GM23338 (cell line): Measurements from ENCODE around the gene MYO1D. TPM values are rescaled to one million over a fixed set of nuclear protein-coding genes. Genes with fewer than 3 reads are reported as not detected.

Source experiments
- ATAC-seq: fragments of 200-7000 bp; cut with Tn5 transposase; 3 replicates; pipeline ENCODE4 v1.9.1; 2020
- DNase-seq: peaks from one replicate; pipeline ENCODE4 v3.0.0-alpha.2; 2015; ENCODE audit warnings: low spot score
- H2AFZ ChIP-seq: fragments of 200-600 bp; sonication (generic); 2 replicates; pipeline ENCODE4 v1.8.0; 2016; ENCODE audit warnings: antibody characterized with exemption, mild to moderate bottlenecking, moderate library complexity
- H3F3A ChIP-seq: fragments of 200-600 bp; sonication (generic); replicated peaks from 2 replicates; pipeline ENCODE4 v1.8.0; 2017; ENCODE audit warnings: antibody characterized with exemption, mixed run types, low read depth
- H3K27ac ChIP-seq: fragments of 200-600 bp; sonication (generic); 2 replicates; pipeline ENCODE4 v1.6.1; 2016; ENCODE audit warnings: low read depth
- H3K27me3 ChIP-seq: fragments of 200-600 bp; sonication (generic); 2 replicates; pipeline ENCODE4 v1.8.0; 2016; ENCODE audit warnings: mild to moderate bottlenecking, mixed run types, moderate library complexity; ENCODE audit not compliant: insufficient read depth
- H3K36me3 ChIP-seq: fragments of 200-600 bp; sonication (generic); 2 replicates; pipeline ENCODE4 v1.8.0; 2016; ENCODE audit warnings: mild to moderate bottlenecking; ENCODE audit not compliant: insufficient read depth
- H3K4me1 ChIP-seq: fragments of 200-600 bp; sonication (generic); 2 replicates; pipeline ENCODE4 v1.8.0; 2016; ENCODE audit warnings: mild to moderate bottlenecking, moderate library complexity; ENCODE audit not compliant: insufficient read depth
- H3K4me2 ChIP-seq: fragments of 200-600 bp; sonication (generic); 2 replicates; pipeline ENCODE4 v1.7.1; 2017; ENCODE audit warnings: mixed run types
- H3K4me3 ChIP-seq: fragments of 200-600 bp; sonication (generic); 2 replicates; pipeline ENCODE4 v1.6.1; 2016; ENCODE audit warnings: mixed run types
- H3K79me2 ChIP-seq: fragments of 200-600 bp; sonication (generic); replicated peaks from 2 replicates; pipeline ENCODE4 v1.8.0; 2017; ENCODE audit warnings: mild to moderate bottlenecking; ENCODE audit not compliant: insufficient read depth
- H3K9me2 ChIP-seq: fragments of 200-600 bp; sonication (generic); 2 replicates; pipeline ENCODE4 v1.8.0; 2017; ENCODE audit not compliant: insufficient read depth
- H4K20me1 ChIP-seq: fragments of 200-600 bp; sonication (generic); replicated peaks from 2 replicates; pipeline ENCODE4 v1.8.0; 2017; ENCODE audit warnings: mild to moderate bottlenecking; ENCODE audit not compliant: insufficient read depth
- H3K27ac Mint-ChIP-seq: 2 replicates; pipeline ENCODE4 v1.8.0; 2020; ENCODE audit warnings: inconsistent platforms, mild to moderate bottlenecking, moderate library complexity, mixed read lengths
- H3K27me3 Mint-ChIP-seq: 3 replicates; pipeline ENCODE4 v1.8.0; 2022; ENCODE audit warnings: low read depth, mild to moderate bottlenecking, moderate library complexity, mixed read lengths, inconsistent platforms; ENCODE audit not compliant: insufficient read depth, poor library complexity
- H3K36me3 Mint-ChIP-seq: 3 replicates; pipeline ENCODE4 v1.8.0; 2021; ENCODE audit warnings: low read depth, mild to moderate bottlenecking, inconsistent platforms, moderate library complexity, mixed read lengths
- H3K4me1 Mint-ChIP-seq: 3 replicates; pipeline ENCODE4 v1.8.0; 2020; ENCODE audit warnings: mild to moderate bottlenecking, inconsistent platforms, mixed read lengths
- H3K4me3 Mint-ChIP-seq: 3 replicates; pipeline ENCODE4 v1.8.0; 2021; ENCODE audit warnings: moderate library complexity, mild to moderate bottlenecking, inconsistent platforms, mixed read lengths
- H3K9me3 Mint-ChIP-seq: 3 replicates; pipeline ENCODE4 v1.8.0; 2020; ENCODE audit warnings: moderate library complexity, mild to moderate bottlenecking, inconsistent platforms, mixed read lengths
- CREB1 ChIP-seq: fragments of 250-450 bp; sonication (Bioruptor Pico); IDR thresholded peaks from 2 replicates; pipeline ENCODE4 v1.5.0; 2020; ENCODE audit warnings: low read depth, mild to moderate bottlenecking, moderate library complexity
- ETS1 ChIP-seq: IDR thresholded peaks from 2 replicates; pipeline ENCODE4 v1.6.1; 2016; ENCODE audit warnings: antibody characterized with exemption
- EZH2 ChIP-seq: fragments of 200-600 bp; sonication (generic); IDR thresholded peaks from one replicate; pipeline ENCODE4 v1.8.0; 2017; ENCODE audit warnings: antibody characterized with exemption, mild to moderate bottlenecking, low read depth; ENCODE audit not compliant: unreplicated experiment
- EZH2phosphoT487 ChIP-seq: fragments of 200-600 bp; sonication (generic); IDR thresholded peaks from one replicate; pipeline ENCODE4 v1.8.1; 2018; ENCODE audit warnings: antibody characterized with exemption; ENCODE audit not compliant: unreplicated experiment
- JUNB ChIP-seq: IDR thresholded peaks from one replicate; pipeline ENCODE4 v1.6.1; 2016; ENCODE audit warnings: antibody characterized with exemption; ENCODE audit not compliant: unreplicated experiment
- NANOG ChIP-seq: IDR thresholded peaks from 2 replicates; pipeline ENCODE4 v1.6.1; 2016; ENCODE audit warnings: antibody characterized with exemption, borderline replicate concordance
- POLR2AphosphoS5 ChIP-seq: IDR thresholded peaks from 2 replicates; pipeline ENCODE4 v1.6.1; 2016; ENCODE audit warnings: antibody characterized with exemption, low read depth
- REST ChIP-seq: IDR thresholded peaks from one replicate; pipeline ENCODE4 v1.6.1; 2018; ENCODE audit warnings: antibody characterized with exemption; ENCODE audit not compliant: unreplicated experiment
- STAT1 ChIP-seq: IDR thresholded peaks from one replicate; pipeline ENCODE4 v1.6.1; 2016; ENCODE audit warnings: antibody characterized with exemption; ENCODE audit not compliant: unreplicated experiment
- ZNF114 ChIP-seq: fragments of 250-450 bp; sonication (Bioruptor Pico); IDR thresholded peaks from 2 replicates; pipeline ENCODE4 v1.5.0; 2020; ENCODE audit warnings: mild to moderate bottlenecking, moderate library complexity
- ZNF331 ChIP-seq: fragments of 250-450 bp; sonication (Bioruptor Pico); IDR thresholded peaks from 2 replicates; pipeline ENCODE4 v1.5.0; 2020; ENCODE audit warnings: low read depth, mild to moderate bottlenecking, moderate library complexity
- ZNF462 ChIP-seq: fragments of 250-450 bp; sonication (Bioruptor Pico); IDR thresholded peaks from 2 replicates; pipeline ENCODE4 v1.5.0; 2020; ENCODE audit warnings: mild to moderate bottlenecking, moderate library complexity
- polyA plus RNA-seq: library from polyadenylated mRNA; unstranded; fragments of >200 nt; fragmentation: Nextera tagmentation; extraction: Ambion mirVana; gene quantifications from 2 replicates; pipeline ENCODE4 v1.2.1, GENCODE V29; 2016
- total RNA-seq: library from RNA; depleted of rRNA; stranded (reverse); fragments of >200 nt; shearing (Covaris generic); gene quantifications from 2 replicates; pipeline ENCODE4 v1.2.3, GENCODE V29; 2014
- TF ChIP-seq, protein P1 (sequence below), 2 experiments: fragments of 200-600 bp in 1 of 2; sonication (generic) in 1 of 2; conservative IDR thresholded peaks; 2 replicates each; pipeline versions ENCODE4 v1.5.1 to v1.6.1; 2016 to 2017; ENCODE audit warnings: antibody characterized with exemption in 2 of 2, low read depth in 2 of 2, mild to moderate bottlenecking in 2 of 2, moderate library complexity in 1 of 2

The MYO1D gene
- total and polyA plus RNA-seq, 2 experiments from 2014 or later, result 8.6 to 28.6 TPM

- Mint-ChIP-seq H3K4me1 (peaks cover 39% of the 10 kb centered on the region), H3K4me3 (no peak overlapping the region), H3K27me3 (peaks cover 13% of the 10 kb centered on the region), H3K9me3 (no peaks in the 10 kb centered on the region; the same call in 2 of the 3 replicates), H3K36me3 (peaks cover 10% of the 10 kb centered on the region), H3K27ac (no peak overlapping the region)
- Histone ChIP-seq H3K4me1 (peaks cover 19% of the 10 kb centered on the region; the same call in 1 of the 2 replicates), H3K4me3 (no peak overlapping the region), H3K27me3 (no peaks in the 10 kb centered on the region), H3F3A (no peaks in the 10 kb centered on the region), H3K79me2 (peaks cover 10% of the 10 kb centered on the region), H2AFZ (no peak overlapping the region), H4K20me1 (peaks cover 3% of the 10 kb centered on the region; the same call in 1 of the 2 replicates), H3K27ac (no peak overlapping the region), H3K9me2 (no peaks in the 10 kb centered on the region), H3K36me3 (no peaks in the 10 kb centered on the region), H3K4me2 (no peak overlapping the region)
- no peak for DNase-seq
- ATAC-seq, result no peak
- TF ChIP-seq ZNF114, result no peak
- TF ChIP-seq POLR2AphosphoS5, result no peak
- no peak for TF ChIP-seq NANOG
- no peak for TF ChIP-seq STAT1
- no peak for TF ChIP-seq JUNB
- TF ChIP-seq CREB1 (CRISPR knock-in tag), result no peak
- TF ChIP-seq EZH2phosphoT487, result no peak
- no peak for TF ChIP-seq ZNF331 (CRISPR knock-in tag)
- TF ChIP-seq ETS1, result no peak
- no peak for TF ChIP-seq REST
- no peak for TF ChIP-seq EZH2
- TF ChIP-seq, protein P1, sequence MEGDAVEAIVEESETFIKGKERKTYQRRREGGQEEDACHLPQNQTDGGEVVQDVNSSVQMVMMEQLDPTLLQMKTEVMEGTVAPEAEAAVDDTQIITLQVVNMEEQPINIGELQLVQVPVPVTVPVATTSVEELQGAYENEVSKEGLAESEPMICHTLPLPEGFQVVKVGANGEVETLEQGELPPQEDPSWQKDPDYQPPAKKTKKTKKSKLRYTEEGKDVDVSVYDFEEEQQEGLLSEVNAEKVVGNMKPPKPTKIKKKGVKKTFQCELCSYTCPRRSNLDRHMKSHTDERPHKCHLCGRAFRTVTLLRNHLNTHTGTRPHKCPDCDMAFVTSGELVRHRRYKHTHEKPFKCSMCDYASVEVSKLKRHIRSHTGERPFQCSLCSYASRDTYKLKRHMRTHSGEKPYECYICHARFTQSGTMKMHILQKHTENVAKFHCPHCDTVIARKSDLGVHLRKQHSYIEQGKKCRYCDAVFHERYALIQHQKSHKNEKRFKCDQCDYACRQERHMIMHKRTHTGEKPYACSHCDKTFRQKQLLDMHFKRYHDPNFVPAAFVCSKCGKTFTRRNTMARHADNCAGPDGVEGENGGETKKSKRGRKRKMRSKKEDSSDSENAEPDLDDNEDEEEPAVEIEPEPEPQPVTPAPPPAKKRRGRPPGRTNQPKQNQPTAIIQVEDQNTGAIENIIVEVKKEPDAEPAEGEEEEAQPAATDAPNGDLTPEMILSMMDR (conservative IDR thresholded peaks at IDR 0.05; ENCODE audit: low read depth in 2 of 2), result no peak
- TF ChIP-seq ZNF462 (CRISPR knock-in tag), result no peak
Observed at GRCh38 chr17:32494621-32495358, 382.1 kb downstream of the MYO1D start.
